ENCODE measurements around the gene PKM. TPM values are rescaled to one million over a fixed set of nuclear protein-coding genes. Genes with fewer than 3 reads are reported as not detected.

PKM gene
- total RNA-seq, 2 experiments from 2014 or later = 965 to 980 TPM

- ATAC-seq (ENCODE audit: low read depth) (no peak), DNase-seq (no peak)
- peaks cover 16% of the 10 kb centered on the region for H3K36me3 Mint-ChIP-seq
- no peak overlapping the region for H3K4me3 Mint-ChIP-seq
- POLR2A ChIA-PET = no interaction called here
- H3K4me1 Mint-ChIP-seq = no peaks in the 10 kb centered on the region
- H3K9me3 Mint-ChIP-seq = no peaks in the 10 kb centered on the region
- H3K27ac Mint-ChIP-seq = no peak overlapping the region
- no peaks in the 10 kb centered on the region for H3K27me3 Mint-ChIP-seq
Measured at GRCh38 chr15:72249142-72249810, 18.3 kb upstream of the PKM start.

DNA sequence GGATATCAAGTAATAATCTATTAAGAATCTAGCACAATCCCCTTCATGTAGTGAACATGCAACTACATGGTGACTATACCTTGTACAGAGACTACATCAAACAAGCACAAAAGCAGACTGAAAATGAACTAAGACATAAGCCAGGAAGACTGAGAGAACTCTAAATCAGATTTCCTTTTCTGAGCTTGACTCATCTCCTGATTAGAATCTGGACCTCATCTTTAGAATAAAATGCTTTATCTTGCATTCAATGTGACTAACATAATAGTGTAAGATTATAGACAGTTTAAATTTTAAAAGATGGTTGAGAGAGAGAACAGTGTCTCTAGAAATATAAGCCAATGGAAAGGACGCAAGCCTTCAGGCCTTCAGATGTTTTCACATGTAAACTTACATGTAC, 17.5 kb upstream of the PKM start:
- H3K36me3 Mint-ChIP-seq = peaks cover 13% of the 10 kb centered on the region
- H3K27ac Mint-ChIP-seq = no peak overlapping the region
- POLR2A ChIA-PET = no interaction called here
- no peak for ATAC-seq (ENCODE audit: low read depth)
- no peak overlapping the region for H3K4me3 Mint-ChIP-seq
- no peaks in the 10 kb centered on the region for H3K9me3 Mint-ChIP-seq
- no peaks in the 10 kb centered on the region for H3K4me1 Mint-ChIP-seq
- no peaks in the 10 kb centered on the region for H3K27me3 Mint-ChIP-seq
- no peak for DNase-seq

DNA sequence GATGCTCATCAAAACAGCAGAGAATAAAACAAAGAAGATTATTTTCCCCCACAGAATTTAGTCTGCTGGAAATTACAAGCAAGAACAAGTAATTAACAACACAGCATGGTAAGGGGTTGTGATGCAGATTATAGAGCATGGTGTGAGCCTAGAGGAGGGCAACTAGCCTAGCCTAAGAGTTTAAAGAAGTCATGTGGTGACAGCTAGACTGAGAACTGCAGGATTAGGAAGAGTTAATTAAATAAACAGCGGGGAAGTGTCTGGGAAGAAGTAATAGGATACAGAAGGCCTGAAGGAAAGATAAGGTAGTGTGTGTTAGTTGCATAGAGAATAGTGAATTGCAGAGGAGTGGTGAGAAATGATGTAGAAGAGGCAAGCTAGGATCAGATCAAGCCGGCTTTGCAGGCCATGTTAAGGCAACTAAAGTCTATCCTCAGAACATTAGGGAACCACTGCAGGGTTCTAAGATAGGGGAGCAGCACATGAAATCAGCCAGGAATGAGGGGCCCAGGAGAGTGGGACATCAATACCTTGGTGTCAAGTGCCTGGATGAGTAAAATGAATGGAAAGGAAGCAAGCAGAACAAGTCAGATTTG, 11.9 kb upstream of the PKM start:
- H3K27me3 Mint-ChIP-seq = no peaks in the 10 kb centered on the region
- no peak overlapping the region for H3K27ac Mint-ChIP-seq
- ATAC-seq (ENCODE audit: low read depth) (no peak), DNase-seq (no peak)
- no peaks in the 10 kb centered on the region for H3K9me3 Mint-ChIP-seq
- peaks cover 2% of the 10 kb centered on the region for H3K4me1 Mint-ChIP-seq
- POLR2A ChIA-PET = interaction anchor here (5.2 kb wide), 1 partner anchor 12 kb away, joined by 25 read pairs; the partner anchor contains the start of gene PKM
- H3K36me3 Mint-ChIP-seq = peaks cover 19% of the 10 kb centered on the region
- no peak overlapping the region for H3K4me3 Mint-ChIP-seq

DNA sequence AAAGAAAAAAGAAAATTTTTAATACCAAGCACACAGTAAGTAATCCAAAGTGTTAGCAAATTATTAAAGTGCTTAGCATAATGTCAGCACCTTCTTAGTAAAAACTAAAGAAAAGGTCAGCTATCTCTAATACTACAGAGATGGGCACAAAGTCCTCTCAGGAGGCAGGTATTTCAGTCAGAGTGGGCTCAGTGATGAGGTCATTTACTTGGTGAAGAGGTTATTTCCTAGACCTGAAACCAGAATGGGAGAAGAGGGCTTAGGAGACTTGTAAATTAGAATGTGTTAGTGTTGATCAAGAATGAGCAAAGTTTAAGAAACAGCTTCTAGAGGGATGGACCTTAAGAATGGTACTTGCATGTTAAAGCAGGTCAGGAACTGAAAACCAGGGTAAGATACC, 8.7 kb upstream of the PKM start:
- no peak for DNase-seq
- no peaks in the 10 kb centered on the region for H3K27me3 Mint-ChIP-seq
- POLR2A ChIA-PET = interaction anchor here (0.6 to 5.2 kb wide), 3 partner anchors 9 to 16 kb away, joined by 3 to 25 read pairs (median 6); partner anchors contain the start of gene PKM
- no peaks in the 10 kb centered on the region for H3K9me3 Mint-ChIP-seq
- peaks cover 21% of the 10 kb centered on the region for H3K4me1 Mint-ChIP-seq
- H3K27ac Mint-ChIP-seq = no peak overlapping the region
- no peak overlapping the region for H3K4me3 Mint-ChIP-seq
- H3K36me3 Mint-ChIP-seq = peaks cover 17% of the 10 kb centered on the region
- no peak for ATAC-seq (ENCODE audit: low read depth)

GRCh38 chr15:72238586-72238985, 7.6 kb upstream of the PKM start:
- Mint-ChIP-seq H3K27ac (no peak overlapping the region), H3K27me3 (no peaks in the 10 kb centered on the region), H3K4me3 (no peak overlapping the region), H3K4me1 (peaks cover 21% of the 10 kb centered on the region), H3K36me3 (peaks cover 17% of the 10 kb centered on the region), H3K9me3 (no peaks in the 10 kb centered on the region)
- DNase-seq = no peak
- no peak for ATAC-seq (ENCODE audit: low read depth)
- POLR2A ChIA-PET = interaction anchor here (0.6 to 5.2 kb wide), 2 partner anchors 8 to 11 kb away, joined by 3 to 25 read pairs; partner anchors contain the start of gene PKM

GRCh38 chr15:72237853-72238224, 6.8 kb upstream of the PKM start:
- H3K4me3 Mint-ChIP-seq = peak overlapping the region; percentile 60
- no peaks in the 10 kb centered on the region for H3K27me3 Mint-ChIP-seq
- H3K36me3 Mint-ChIP-seq = peaks cover 14% of the 10 kb centered on the region
- peak; percentile 32 for ATAC-seq (ENCODE audit: low read depth)
- no peak overlapping the region for H3K27ac Mint-ChIP-seq
- POLR2A ChIA-PET = no interaction called here
- peaks cover 23% of the 10 kb centered on the region for H3K4me1 Mint-ChIP-seq
- H3K9me3 Mint-ChIP-seq = no peaks in the 10 kb centered on the region
- no peak for DNase-seq

DNA sequence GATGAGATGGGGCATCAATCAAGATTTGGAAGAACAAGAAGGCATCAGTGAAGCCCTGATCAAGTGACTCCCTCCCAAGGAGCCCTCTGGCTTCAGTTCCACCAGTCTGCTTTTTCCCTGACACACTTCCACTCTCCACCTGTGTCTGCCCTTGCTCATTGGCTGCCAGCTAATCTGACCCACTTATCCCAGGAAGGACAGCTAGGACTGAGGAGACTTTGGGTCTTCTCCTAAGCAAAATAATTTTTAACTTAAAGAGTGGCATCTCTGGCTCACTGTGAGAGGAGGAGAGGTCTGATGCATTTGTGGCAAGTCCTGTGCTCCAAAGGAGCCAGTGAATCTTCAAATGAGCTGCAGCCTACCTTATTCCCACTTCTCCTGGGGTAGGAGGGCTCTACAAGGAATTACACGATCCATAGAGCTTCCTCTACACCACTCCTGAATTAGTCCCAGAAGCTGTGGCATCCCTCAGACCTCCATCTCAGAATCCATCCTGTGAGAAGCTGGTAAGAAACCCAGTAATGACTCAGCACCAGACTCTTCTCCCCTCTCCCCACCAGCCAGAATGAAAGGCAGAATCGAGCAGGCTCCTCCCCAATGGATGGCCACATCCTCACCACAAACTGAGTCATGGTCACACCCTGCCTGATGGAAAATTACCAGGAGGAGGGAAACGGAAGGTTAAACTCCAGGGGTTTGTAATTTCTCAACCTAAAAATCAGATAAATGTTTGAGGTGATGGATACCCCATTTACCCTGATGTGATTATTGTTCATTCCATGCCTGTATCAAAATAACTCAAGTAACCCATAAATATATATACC, 6.3 kb upstream of the PKM start:
- POLR2A ChIA-PET = interaction anchor here (1.3 kb wide), 1 partner anchor 10 kb away, joined by 12 read pairs; no protein-coding TSS in a partner anchor

GRCh38 chr15:72236381-72237003, 5.5 kb upstream of the PKM start:
- DNase-seq (no peak), ATAC-seq (ENCODE audit: low read depth) (no peak)
- peaks cover 35% of the 10 kb centered on the region for H3K4me1 Mint-ChIP-seq
- H3K27me3 Mint-ChIP-seq = no peaks in the 10 kb centered on the region
- POLR2A ChIA-PET = interaction anchor here (1.3 kb wide), 1 partner anchor 9 kb away, joined by 12 read pairs; no protein-coding TSS in a partner anchor
- peak overlapping the region; percentile 60 for H3K4me3 Mint-ChIP-seq
- H3K27ac Mint-ChIP-seq = no peak overlapping the region
- peaks cover 10% of the 10 kb centered on the region for H3K36me3 Mint-ChIP-seq
- no peaks in the 10 kb centered on the region for H3K9me3 Mint-ChIP-seq

More for the DNA sequence above, 6.3 kb upstream of the PKM start:
- Mint-ChIP-seq H3K4me1 (peaks cover 29% of the 10 kb centered on the region), H3K4me3 (peak overlapping the region; percentile 60), H3K27ac (peak overlapping the region; percentile 63), H3K36me3 (peaks cover 13% of the 10 kb centered on the region), H3K27me3 (no peaks in the 10 kb centered on the region), H3K9me3 (no peaks in the 10 kb centered on the region)
- ATAC-seq (ENCODE audit: low read depth) (peak; percentile 77), DNase-seq (peak; percentile 55)

DNA sequence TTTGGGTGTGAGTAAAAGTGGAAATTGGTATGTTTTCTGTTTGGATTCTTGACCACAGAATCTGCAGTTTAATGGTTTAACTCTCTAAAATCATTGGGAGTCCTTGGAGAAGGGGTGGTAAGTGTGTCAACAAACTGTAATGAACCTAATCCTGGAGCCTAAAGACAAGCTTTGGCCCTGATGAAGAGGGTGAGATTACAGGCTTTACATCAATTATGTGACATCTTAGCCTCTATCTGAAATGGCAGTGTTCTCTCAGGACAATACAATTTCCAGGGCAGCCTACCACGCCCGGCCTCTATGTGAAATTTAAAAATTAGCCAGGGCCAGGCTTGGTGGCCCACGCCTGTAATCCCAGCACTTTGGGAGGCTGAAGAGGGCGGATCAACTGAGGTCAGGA, 4.3 kb upstream of the PKM start:
- Mint-ChIP-seq H3K36me3 (peaks cover 4% of the 10 kb centered on the region), H3K4me3 (no peak overlapping the region), H3K27me3 (no peaks in the 10 kb centered on the region), H3K27ac (no peak overlapping the region), H3K9me3 (no peaks in the 10 kb centered on the region), H3K4me1 (peaks cover 37% of the 10 kb centered on the region)
- DNase-seq (no peak), ATAC-seq (ENCODE audit: low read depth) (no peak)
- POLR2A ChIA-PET = no interaction called here

DNA sequence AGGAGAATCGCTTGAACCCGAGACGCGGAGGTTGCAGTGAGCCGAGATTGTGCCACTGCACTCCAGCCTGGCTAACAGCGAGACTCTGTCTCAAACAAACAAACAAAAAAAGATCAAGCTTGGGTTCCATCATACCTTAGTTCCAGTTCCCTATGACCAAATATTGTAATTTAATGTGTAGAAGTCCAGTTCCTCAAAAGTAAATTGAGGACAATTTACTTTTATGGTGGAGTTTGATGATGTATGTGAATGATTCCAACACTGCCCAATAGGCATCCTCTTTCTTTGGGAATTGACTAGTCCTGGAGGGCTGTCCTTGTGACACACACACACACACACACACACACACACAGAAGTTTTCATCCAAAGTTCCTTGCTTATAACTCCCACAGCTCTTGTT, 2.8 kb upstream of the PKM start:
- H3K27me3 Mint-ChIP-seq = no peaks in the 10 kb centered on the region
- no peak overlapping the region for H3K4me3 Mint-ChIP-seq
- ATAC-seq (ENCODE audit: low read depth) (no peak), DNase-seq (no peak)
- no peak overlapping the region for H3K27ac Mint-ChIP-seq
- POLR2A ChIA-PET = interaction anchor here (0.7 kb wide), 1 partner anchor 229 kb away, joined by 3 read pairs; no protein-coding TSS in a partner anchor
- peaks cover 9% of the 10 kb centered on the region for H3K36me3 Mint-ChIP-seq
- no peaks in the 10 kb centered on the region for H3K9me3 Mint-ChIP-seq
- H3K4me1 Mint-ChIP-seq = peaks cover 38% of the 10 kb centered on the region

- H3K36me3 Mint-ChIP-seq = peaks cover 11% of the 10 kb centered on the region
- H3K9me3 Mint-ChIP-seq = no peaks in the 10 kb centered on the region
- peak overlapping the region; percentile 100 for H3K4me3 Mint-ChIP-seq
- H3K27me3 Mint-ChIP-seq = no peaks in the 10 kb centered on the region
- no peak for DNase-seq
- peak overlapping the region; percentile 99 for H3K27ac Mint-ChIP-seq
- peaks cover 41% of the 10 kb centered on the region for H3K4me1 Mint-ChIP-seq
- POLR2A ChIA-PET = interaction anchor here (0.8 to 3.8 kb wide), 5 partner anchors 9 to 134 kb away, joined by 3 to 25 read pairs (median 4); no protein-coding TSS in a partner anchor
- ATAC-seq (ENCODE audit: low read depth) = no peak
Measured at GRCh38 chr15:72231833-72232478, 966 bp upstream of the PKM start.

- ATAC-seq (ENCODE audit: low read depth) (peak; percentile 4), DNase-seq (peak; percentile 77)
- peaks cover 20% of the 10 kb centered on the region for H3K36me3 Mint-ChIP-seq
- no peaks in the 10 kb centered on the region for H3K27me3 Mint-ChIP-seq
- peak overlapping the region; percentile 99 for H3K27ac Mint-ChIP-seq
- POLR2A ChIA-PET = interaction anchor here (0.6 to 3.8 kb wide), 10 partner anchors 8 to 244 kb away, joined by 3 to 25 read pairs (median 5); partner anchors contain the start of genes ARIH1, GRAMD2A, HEXA and PARP6
- peaks cover 45% of the 10 kb centered on the region for H3K4me1 Mint-ChIP-seq
- no peaks in the 10 kb centered on the region for H3K9me3 Mint-ChIP-seq
- H3K4me3 Mint-ChIP-seq = peak overlapping the region; percentile 100
Measured at GRCh38 chr15:72230197-72231065, 559 bp downstream of the PKM start.

Measured in activated naive CD8-positive, alpha-beta T cell treated with anti-CD3 and anti-CD28 coated beads, Interleukin-2, amount 10 ng/mL, durations not matched to agents 7 days and 5 days (primary cell).